Measurements from ENCODE around the gene SFXN5.

GRCh38 chr2:72933646-72934151 is 137.8 kb downstream of the SFXN5 start:
- TF ChIP-seq CTCF (IDR thresholded peaks at IDR 0.05): no peak
- TF ChIP-seq CBFB (CRISPR knock-in tag; IDR thresholded peaks at IDR 0.05; ENCODE audit: low read depth): no peak
- no peak for TF ChIP-seq FOXP1 (CRISPR knock-in tag; IDR thresholded peaks at IDR 0.05; ENCODE audit: borderline replicate concordance)
